Embryonic facial prominence (tissue), 1 donor: ENCODE measurements around the gene CRACDL.

Experiments
- DNase-seq: peaks from one replicate; pipeline ENCODE4 v3.0.0-alpha.2; 2016; ENCODE audit errors: extremely low spot score

The CRACDL gene

GRCh38 chr2:98750593-98751282 lies 185.3 kb downstream of the CRACDL start:
- DNase-seq, result no peak

DNA sequence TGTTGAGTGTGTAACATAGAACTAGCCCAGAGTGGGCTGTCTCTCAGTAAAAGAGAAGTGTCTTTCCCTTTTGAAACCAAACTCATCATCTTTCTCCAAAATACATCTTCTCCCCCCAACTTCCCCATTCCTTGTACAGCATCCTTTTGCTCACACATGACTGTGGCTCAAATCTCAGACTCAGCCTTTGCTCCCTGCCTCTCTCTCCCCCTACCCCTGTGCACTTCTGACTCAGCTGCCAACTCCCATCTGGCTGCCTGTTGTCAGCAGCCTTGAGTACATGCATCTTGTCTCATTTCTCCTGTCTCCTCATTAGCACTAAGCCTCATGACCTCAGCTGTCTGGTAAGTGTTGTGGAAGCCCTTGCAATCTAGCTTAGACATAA lies 187.0 kb downstream of the CRACDL start:
- DNase-seq, result no peak

DNA sequence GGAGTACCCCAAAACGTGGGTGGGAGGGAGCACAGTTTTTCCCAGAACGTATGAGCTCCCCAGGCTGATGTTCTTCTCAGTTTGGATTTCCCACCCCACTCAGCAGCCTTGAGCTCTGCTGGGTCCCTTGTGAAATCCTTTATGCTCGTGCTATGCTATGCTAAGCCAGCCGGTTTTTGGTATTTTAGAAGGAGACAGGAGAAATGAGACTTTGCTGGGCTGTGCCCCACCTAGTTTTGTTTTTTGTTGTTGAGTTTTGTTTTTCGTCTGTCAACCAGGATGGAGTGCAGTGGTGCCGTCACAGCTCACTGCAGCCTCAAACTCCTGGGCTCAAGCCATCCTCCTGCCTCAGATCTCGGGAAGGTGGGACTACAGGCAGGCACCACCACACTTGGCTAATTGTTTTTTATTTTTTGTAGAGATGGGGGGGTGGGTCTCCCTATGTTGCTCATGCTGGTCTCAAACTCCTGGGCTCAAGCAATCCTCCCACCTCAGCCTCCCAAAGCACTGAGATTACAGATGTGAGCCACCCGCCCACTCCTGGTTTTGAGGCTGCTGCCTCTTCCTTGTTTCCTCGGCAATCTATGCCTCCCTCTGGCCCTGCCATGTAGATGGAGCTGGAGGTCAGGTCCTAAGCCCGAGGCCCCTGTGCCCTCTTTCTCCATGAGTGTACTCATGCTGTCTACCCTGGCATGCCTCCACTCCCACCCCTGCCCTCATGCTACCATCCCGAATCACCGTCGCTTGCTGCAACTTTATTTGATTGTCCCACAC lies 187.5 kb downstream of the CRACDL start:
- DNase-seq, result no peak

GRCh38 chr2:98747888-98748287 lies 188.1 kb downstream of the CRACDL start:
- DNase-seq, result no peak

DNA sequence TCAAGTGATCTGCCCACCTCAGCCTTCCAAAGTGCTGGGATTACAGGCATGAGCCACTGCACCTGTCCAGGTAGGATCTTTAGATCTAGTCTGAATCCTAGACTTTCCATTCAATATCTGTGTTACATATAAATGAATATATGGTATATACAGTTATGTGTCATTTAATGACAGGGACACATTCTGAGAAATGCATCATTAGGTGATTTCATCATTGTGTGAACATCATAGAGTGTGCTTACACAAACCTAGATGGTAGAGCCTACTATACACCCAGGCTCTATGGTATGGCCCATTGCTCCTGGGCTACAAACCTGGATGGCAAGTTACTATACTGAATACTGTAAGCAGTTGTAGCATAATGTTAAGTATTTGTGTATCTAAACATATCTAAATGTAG lies 189.6 kb downstream of the CRACDL start:
- DNase-seq, result no peak

- no peak for DNase-seq
Measured at GRCh38 chr2:98744595-98744994, 191.4 kb downstream of the CRACDL start.
